Measurements from ENCODE around the gene SLC9A7.

- TF ChIP-seq EZH2 (IDR thresholded peaks at IDR 0.05; ENCODE audit: low read length, unreplicated experiment) = no peak
- TF ChIP-seq CTCF (conservative IDR thresholded peaks at IDR 0.05; ENCODE audit: low read depth, low read length) = no peak
- no peak for TF ChIP-seq EZH2phosphoT487 (IDR thresholded peaks at IDR 0.05; ENCODE audit: borderline replicate concordance, low read length)
These were observed 47.8 kb downstream of the SLC9A7 start for GRCh38 chrX:46710927-46711623.

All from PC-3 (cell line).